Stimulated activated CD4-positive, alpha-beta T cell treated with anti-CD3 and anti-CD28 coated beads, Interleukin-15, amount 100 ng/mL, for 1 hour (primary cell): ENCODE results near the gene TRAK1.

ENCODE experiments used
- DNase-seq, 2 donors: peaks; one replicate each; pipeline ENCODE4 v3.0.0-alpha.2; 2020; ENCODE audit warnings: low read depth in 1 of 2, low spot score in 1 of 2

TRAK1 gene

GRCh38 chr3:42271786-42272185 is 180.6 kb downstream of the TRAK1 start:
- DNase-seq = no peak

- DNase-seq = no peak
Observed at GRCh38 chr3:42273361-42273760, 182.2 kb downstream of the TRAK1 start.

GRCh38 chr3:42274266-42274665 is 183.1 kb downstream of the TRAK1 start:
- DNase-seq = no peak

- DNase-seq = no peak
Observed at GRCh38 chr3:42275217-42275616, 184.1 kb downstream of the TRAK1 start.
